ENCODE results near the gene KCNK13.

DNA sequence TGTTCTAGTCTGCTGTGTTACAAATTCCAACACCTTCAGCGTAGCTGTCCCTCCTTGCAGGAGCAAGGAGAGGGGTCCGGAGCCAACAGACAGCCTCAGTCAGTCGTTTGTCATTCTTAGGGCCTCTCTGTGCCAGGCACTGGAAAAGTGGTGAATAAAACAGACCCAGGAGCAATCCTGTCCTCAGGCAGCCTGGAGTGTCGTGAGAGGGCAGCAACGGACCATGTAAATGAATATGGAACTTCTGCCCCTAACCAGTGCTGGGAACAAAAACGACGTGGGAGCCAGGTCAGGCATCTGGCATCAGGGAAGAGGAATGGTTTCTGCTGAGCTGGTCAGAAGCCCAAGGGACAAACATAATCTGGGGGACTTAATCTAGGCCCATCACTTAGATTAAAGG lies 129.8 kb downstream of the KCNK13 start:
- TF ChIP-seq, protein P1, sequence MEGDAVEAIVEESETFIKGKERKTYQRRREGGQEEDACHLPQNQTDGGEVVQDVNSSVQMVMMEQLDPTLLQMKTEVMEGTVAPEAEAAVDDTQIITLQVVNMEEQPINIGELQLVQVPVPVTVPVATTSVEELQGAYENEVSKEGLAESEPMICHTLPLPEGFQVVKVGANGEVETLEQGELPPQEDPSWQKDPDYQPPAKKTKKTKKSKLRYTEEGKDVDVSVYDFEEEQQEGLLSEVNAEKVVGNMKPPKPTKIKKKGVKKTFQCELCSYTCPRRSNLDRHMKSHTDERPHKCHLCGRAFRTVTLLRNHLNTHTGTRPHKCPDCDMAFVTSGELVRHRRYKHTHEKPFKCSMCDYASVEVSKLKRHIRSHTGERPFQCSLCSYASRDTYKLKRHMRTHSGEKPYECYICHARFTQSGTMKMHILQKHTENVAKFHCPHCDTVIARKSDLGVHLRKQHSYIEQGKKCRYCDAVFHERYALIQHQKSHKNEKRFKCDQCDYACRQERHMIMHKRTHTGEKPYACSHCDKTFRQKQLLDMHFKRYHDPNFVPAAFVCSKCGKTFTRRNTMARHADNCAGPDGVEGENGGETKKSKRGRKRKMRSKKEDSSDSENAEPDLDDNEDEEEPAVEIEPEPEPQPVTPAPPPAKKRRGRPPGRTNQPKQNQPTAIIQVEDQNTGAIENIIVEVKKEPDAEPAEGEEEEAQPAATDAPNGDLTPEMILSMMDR (IDR thresholded peaks at IDR 0.05; ENCODE audit: low read depth, low read length, poor library complexity, severe bottlenecking): no peak
- no peak for TF ChIP-seq EZH2phosphoT487 (IDR thresholded peaks at IDR 0.05; ENCODE audit: borderline replicate concordance, low read length)
